HG02798 (cell line): ENCODE measurements around the gene CXCL1.

Source experiments
- ATAC-seq: cut with Tn5 transposase; IDR thresholded peaks from one replicate; pipeline ENCODE4 v1.9.1; 2021; ENCODE audit warnings: mild to moderate bottlenecking; ENCODE audit not compliant: unreplicated experiment, poor library complexity

Gene CXCL1

DNA sequence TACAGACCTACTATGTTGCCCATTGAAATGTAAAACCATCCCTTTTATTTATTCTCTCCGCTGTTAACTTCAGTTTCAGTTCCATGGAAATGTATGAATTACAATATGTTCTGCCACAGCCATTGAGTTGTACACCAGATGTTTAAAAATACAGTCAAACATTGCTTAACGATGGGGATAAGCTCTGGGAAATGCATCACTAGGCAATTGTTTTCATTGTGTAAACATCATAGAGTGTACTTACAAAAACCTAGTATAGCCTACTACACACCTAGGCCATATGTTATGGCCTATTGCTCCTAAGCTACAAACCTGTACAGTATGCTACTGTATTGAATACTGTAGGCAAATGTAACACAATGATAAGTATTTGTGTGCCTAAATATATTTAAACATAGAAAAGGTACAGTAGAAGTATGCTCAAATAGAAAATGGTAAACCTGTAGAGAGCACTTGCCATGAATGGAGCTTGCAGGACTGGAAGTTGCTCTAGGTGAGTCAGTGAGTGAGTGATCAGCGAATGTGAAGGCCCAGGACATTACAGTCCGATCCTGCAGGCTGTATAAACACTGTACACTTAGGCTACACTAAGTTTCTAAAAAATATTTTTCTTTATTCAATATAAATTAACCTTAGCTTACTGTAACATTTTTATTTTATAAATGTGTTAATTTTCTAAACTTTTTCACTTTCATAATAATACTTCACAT is 18.8 kb upstream of the CXCL1 start:
- ATAC-seq: no peak

DNA sequence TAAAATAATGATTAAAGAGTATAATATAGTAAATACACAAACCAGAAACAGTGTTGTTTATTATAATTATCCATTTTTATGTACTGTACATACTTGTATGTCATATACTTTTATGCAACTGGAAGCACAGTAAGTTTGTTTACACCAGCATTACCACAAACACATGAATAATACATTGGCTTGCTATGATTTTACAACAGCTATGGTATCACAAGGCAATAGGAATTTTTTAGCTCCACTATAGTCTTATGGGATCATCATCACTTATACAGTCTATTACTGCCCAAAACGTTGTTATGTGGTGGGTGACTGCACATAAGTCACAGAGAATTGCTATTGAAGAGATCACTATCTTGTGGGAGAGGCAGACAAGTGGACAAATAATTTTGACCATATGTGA is 17.9 kb upstream of the CXCL1 start:
- no peak for ATAC-seq

DNA sequence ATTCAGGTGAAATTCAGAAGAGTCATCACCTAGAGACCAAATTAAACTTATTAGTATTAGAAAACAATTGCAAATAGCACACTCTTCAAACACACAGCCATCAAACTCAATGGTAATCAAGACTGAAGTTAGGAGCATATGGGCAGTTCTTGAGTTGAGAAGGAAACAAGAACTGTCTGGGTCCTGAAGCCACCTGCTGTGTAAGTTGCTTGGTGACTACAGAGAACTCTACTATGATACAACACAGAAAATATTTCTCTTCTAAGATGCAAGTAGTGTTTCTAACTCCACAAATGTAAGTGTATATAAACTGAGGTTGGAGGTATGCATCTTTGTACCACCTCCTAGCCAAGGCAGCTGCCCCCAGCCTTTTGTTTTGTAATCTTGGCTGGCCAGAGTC is 16.4 kb upstream of the CXCL1 start:
- ATAC-seq: no peak

DNA sequence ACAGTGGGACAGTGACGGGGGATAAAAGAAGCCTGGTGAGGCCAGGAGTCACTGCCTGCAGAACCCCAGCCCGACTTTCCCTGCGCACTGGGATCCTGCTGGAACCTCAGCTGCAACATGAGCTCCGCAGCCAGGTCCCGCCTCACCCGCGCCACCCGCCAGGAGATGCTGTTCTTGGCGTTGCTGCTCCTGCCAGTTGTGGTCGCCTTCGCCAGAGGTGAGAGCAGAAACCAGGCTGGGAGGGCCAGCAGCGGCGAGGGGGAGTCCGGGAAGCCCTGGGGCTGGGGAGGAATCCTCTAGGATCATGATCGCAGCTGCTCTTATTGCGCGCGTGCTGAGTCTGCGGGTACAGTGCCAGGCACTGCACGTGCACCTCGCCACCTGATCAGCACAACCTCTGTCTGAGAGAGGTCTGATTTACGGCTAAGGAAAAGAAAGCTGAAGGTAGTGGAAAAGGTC is 15.9 kb upstream of the CXCL1 start, which contains the start of gene PF4V1:
Gene PF4V1 (plus strand): TSS at position 51 of the 459 bp plus-strand sequence. CDS start 67 bp downstream, at position 118.
- ATAC-seq: no peak

DNA sequence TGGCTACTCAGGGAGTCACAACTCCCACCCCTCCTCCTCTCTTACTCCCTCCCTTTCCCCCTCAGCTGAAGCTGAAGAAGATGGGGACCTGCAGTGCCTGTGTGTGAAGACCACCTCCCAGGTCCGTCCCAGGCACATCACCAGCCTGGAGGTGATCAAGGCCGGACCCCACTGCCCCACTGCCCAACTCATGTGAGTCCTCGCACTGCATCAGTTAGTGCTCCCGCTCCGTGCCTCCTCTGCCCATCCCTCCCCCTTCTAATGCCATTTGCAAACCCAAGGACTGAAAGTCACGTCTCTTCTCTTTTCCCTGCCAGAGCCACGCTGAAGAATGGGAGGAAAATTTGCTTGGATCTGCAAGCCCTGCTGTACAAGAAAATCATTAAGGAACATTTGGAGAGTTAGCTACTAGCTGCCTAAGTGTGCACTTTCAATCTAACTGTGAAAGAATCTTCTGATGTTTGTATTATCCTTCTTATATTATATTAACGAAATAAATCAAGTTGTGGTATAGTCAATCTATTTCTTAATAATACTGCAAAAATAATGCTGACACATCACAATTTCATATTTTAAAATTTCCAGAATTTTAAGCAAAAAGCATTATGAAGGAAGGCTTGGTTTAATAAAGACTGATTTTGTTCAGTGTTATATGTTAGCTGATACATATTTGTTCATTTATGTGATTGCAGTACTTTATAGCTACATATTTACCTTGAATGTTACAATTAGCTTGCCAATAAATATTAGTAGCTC is 15.3 kb upstream of the CXCL1 start:
- ATAC-seq: no peak

DNA sequence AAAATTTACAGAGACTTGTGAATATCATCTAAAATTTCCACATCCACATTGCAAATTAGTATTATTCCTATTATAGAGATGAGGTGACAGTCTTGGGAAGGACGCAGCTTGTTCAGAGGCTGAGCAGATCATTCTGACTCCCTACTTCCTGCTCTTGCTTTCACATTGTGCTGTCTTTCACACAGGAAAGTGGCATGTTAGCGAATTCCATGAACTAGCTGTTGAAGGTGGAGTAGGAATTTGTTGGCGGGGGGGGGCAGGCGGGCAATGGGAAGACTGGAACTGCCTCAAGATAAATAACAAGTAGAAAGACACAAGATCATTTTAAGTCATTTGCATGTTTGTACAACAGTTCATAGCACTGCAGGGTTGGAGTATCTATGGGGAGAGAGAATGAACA is 13.8 kb upstream of the CXCL1 start:
- no peak for ATAC-seq

DNA sequence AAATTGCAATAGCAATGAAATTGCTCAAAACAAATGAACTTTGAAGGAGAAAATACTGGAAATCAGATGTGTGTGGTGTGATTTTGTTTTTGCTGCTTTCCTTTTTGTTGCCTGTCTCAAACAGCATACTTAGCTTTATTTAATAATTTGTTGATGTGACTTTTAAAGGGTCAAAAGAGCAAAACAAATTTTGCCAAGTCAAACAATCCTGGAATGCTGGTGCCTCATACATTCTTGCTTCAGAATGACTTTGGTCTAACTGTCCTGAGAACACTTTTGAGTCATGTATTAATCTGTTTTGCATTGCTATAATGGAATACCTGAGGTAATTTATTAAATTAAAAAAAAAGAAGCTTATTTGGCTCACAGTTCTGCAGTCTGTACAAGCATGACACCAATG is 12.7 kb upstream of the CXCL1 start:
- no peak for ATAC-seq

DNA sequence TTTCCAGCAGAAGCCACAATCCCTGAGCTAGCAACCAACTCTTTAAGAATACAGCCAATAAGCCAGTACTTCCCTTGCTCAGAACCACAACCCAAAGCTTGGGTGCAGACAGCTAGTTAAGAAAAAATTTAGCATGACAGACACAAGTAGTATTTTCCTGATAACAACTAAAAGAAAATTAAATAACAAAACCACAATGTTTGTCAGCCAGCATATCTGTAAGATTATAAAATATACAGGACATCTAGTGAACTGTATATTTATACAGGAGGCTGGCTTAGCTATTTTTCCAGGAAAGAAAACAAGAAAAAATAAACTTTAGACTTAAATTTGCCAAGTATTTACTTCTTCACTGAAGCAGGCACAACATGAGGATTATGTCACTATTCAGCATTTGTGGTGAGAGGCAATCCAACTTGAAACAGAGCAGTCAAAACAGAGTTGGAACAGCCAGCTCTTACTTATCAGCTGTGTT is 9.5 kb upstream of the CXCL1 start:
- no peak for ATAC-seq

DNA sequence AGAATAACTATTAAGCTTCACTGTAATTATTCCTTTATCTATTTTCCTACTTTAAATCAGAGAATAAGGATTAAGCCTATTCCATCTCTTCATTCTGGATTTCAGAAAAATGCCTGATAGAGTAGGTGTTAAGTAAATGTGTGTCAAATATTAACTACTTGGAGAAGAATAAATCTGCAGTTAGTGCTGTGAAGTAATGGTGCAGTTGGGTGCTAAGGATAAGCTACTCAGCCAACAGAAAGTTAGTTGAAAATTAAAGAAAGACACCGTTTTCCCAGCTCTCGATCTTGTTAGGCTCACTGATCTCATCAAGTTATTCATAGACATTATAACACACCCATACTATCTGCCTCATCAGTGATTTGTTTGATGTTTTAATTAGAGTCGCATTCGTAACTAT is 9.0 kb upstream of the CXCL1 start:
- ATAC-seq: no peak

DNA sequence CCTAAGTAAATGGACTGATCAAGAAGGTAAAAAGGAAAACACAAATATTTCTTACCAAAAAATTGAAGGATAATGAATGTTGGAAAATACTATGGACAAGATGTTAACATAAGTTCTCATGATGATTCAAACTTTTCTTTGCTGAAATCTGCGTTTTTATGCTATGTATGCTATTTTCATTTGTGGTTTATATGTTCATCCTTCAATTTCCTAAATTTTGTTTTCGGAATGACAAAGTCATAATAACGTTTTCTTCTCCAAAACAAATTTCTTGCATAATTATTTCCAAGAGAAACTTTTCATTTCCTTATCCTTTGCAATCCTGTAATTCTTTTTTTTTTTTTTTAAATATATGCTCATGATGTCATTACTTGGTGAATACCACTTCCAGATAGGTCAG is 8.3 kb upstream of the CXCL1 start:
- no peak for ATAC-seq

DNA sequence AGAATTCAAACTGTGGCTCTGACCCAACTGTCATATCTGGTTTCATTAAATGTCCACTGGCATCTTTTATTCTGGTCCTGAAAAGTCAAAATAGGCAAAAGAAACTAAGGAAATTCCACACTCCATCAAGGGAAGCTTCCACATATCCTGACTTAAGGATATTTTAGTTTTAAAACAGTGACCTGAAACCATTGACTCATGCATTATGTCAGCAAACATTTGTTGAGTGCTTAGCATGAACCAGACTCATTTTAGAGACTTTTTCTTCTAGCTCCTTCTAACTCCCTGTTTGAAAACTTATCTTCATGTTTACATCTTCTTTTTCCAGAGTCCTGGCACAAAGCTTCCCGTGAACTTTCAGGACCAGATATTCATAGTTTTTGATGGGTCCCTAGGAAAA is 6.9 kb upstream of the CXCL1 start:
- no peak for ATAC-seq

DNA sequence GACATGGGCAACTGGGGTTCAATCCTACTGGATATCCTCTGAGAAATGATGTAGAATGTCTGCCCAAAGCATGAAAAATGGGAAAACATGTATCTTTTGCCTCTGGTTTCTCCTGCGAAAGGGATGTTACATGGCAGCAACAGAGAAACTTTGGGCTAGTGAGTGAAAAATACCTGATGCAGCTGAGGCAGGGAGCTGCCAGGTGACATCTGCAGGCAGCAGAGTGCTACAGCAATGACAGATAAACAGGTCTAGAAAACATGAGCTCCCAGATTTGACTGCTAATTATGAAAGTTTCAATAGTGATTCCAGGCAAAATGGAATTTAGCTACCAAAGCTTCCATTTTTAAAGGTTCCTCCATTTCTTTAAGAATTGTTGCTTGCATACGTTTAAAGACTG is 4.8 kb upstream of the CXCL1 start:
- no peak for ATAC-seq

DNA sequence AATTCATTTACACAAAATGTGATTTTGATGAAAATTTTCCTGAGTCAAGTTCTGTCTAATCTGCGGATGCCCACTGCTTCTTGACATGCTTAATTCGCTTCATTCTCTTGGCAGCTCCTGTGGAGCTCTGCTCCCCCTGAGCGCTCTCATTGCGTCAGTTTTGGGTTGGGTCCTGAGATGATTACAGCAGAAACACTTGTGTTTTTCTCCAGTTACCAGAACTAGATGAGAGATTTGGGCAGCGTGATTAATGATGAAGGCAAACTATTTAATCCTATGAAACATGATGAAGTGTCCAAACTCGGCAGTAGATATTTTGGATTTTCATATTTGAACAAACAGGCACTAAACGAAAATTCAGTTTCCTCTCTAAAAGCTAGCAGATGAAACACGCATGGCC is 4.2 kb upstream of the CXCL1 start:
- no peak for ATAC-seq

DNA sequence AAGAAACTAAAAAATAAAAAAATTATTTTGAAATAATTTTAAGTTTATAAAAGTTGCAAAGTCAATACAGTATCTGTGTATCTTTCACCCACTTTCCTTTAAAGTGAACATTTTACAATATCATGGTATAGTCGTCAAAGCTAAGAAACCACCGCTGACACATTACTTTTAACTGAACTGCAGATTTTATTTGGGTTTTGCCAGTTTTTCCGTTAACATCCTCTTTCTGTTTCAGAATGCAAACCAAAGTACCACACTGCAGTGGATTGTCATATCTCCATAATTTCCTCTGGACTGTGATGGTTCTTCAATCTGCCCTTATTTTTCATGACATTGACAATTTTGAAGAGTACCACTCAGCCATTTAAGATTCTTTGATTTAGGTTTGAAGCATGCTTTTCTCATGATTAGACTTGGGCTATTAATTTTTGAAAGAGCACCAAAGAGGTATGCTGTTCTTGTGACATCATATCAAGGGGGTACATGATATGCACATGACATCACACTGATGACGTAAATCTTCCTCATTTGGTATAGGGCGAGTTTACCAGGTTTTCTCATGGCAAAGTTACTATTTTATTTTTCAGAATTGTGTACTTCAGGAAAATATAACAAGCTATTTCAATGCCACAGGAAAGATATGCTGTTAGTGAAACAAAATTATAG is 3.6 kb upstream of the CXCL1 start:
- ATAC-seq: no peak

DNA sequence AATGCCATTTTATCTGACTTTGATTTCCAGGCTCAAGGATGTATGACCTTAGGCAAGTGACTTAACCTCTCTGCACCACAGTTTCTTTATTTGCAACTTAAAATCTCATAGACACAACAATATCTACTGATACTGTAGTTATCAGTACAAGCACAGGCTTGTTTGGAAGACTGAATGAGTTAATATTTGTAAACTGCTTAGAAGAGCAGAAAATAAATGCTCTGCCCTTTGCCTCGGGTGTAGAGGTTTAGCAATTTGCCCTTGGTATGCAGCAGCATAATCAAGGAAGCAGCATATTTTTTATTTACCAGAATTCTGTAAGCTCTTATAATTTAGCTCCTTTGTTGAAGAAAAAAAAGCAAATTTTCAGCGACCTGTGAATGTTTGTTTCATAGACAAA is 2.9 kb upstream of the CXCL1 start:
- no peak for ATAC-seq

DNA sequence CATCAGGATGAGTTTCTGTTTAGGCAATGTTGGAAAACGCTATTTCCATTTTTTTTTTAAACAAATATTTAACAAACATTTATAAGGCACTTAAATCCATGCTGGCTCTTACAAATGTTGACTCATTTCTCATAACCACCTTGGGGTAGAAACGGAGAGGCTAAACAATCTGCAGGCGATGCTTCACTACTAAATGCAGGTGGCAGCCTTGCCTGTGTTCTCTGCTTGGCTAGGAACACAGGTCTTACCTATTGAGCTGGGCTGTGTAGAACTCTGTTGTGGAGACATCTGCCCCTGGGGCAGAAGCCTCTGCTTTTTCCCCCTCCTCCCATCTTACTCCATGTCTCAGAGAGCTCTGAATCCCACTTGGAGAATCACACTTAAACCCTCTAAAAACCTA is 1.4 kb upstream of the CXCL1 start:
- ATAC-seq: no peak

DNA sequence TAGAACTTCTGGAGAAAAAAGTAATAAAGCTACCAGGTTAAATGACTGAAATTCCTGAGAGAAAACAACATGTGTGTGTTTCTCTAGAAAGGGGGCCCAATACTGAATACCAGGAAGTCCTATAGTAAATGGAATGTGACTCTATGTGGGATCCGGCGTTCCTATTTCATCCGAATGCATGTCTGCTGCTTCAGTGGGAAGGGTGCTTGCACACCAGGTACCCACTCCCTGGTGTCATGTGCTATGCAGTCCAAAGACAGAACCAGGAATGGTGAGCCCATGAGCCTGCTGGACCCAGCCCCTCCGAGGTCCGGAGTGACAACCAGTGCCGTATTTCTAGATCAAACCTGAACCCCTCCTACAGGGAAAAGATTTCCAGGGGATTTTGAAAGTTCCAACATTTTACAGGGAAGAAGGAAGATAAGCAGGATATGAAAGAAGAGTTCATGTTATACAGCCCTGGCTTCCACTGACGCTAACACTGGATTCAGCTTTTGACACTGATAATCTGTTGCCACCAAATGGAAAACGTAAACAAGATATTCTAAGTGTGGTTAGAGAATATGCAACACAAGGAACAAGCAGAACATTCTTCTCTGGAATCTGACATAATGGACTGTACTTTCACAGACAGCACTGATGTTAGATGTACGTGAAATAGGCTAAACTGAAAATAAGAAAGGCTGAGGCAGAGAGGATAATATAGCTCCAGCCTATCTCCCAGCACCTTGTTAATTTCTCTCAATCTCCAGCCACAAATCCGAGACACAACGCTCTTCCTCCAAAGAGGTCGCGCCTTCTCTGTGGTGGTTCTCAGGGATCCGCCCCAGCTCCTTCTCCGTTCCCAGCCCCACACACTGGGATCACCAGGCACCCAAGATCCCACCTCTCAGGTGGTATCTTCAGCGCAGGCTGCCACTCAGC is 725 bp upstream of the CXCL1 start:
- no peak for ATAC-seq

DNA sequence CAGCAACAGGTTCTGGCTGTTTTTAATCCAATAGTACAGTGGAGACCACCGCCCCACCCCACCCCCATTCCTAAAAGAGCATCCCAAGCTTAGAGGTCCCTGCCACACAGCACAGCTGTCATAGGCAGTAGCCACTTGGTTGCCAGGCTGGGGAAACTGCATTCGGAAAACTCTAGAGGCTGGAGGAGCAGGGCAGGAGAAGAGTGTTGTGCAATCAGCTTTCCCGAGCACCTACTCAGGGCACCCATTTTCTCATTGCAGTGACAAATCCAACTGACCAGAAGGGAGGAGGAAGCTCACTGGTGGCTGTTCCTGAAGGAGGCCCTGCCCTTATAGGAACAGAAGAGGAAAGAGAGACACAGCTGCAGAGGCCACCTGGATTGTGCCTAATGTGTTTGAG is 1.1 kb downstream of the CXCL1 start:
- ATAC-seq: no peak

DNA sequence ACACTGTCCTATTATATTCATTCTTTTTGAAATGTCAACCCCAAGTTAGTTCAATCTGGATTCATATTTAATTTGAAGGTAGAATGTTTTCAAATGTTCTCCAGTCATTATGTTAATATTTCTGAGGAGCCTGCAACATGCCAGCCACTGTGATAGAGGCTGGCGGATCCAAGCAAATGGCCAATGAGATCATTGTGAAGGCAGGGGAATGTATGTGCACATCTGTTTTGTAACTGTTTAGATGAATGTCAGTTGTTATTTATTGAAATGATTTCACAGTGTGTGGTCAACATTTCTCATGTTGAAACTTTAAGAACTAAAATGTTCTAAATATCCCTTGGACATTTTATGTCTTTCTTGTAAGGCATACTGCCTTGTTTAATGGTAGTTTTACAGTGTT is 1.6 kb downstream of the CXCL1 start:
- no peak for ATAC-seq
